ENCODE data around the gene DSN1. TPM values are rescaled to one million over a fixed set of nuclear protein-coding genes. Genes with fewer than 3 reads are reported as not detected.

Gene DSN1
- 8.0 and 9.7 TPM in 2 replicates for total RNA-seq

GRCh38 chr20:36773597-36774390, at the start of gene DSN1:
Gene DSN1 (minus strand): TSS chr20:36773763. CDS start chr20:36771458, 2,305 bp downstream.
- Histone ChIP-seq H3K27ac (ENCODE audit: low read depth, low read length) (peak within 1 kb of the TSS; percentile 91), H2AFZ (ENCODE audit: low read length) (peak within 1 kb of the TSS; percentile 97), H3K4me1 (ENCODE audit: insufficient read depth, low read length) (peaks cover 25% of the 10 kb centered on the region), H3K27me3 (ENCODE audit: insufficient read depth, low read length) (no peaks in the 10 kb centered on the region), H3K4me2 (ENCODE audit: insufficient read depth, low read length) (peak within 1 kb of the TSS; percentile 93), H3K79me2 (ENCODE audit: insufficient read depth, low read length) (peaks cover 17% of the 10 kb centered on the region), H4K20me1 (ENCODE audit: insufficient read depth, low read length) (no peaks in the 10 kb centered on the region), H3K9me3 (ENCODE audit: low read depth, low read length) (no peaks in the 10 kb centered on the region), H3K36me3 (ENCODE audit: insufficient read depth, low read length) (no peaks in the 10 kb centered on the region), H3K4me3 (ENCODE audit: insufficient read depth, low read length) (peak within 1 kb of the TSS; percentile 93)
- no peak for TF ChIP-seq CTCF (IDR thresholded peaks at IDR 0.05; ENCODE audit: extremely low read depth, low read depth, low read length)
- peak; percentile 98 for DNase-seq (ENCODE audit: insufficient read length, low spot score, missing footprints)

GRCh38 chr20:36823121-36823520, 49.6 kb upstream of the DSN1 start:
- Histone ChIP-seq H4K20me1 (ENCODE audit: insufficient read depth, low read length) (no peaks in the 10 kb centered on the region), H3K4me1 (ENCODE audit: insufficient read depth, low read length) (peaks cover 5% of the 10 kb centered on the region), H2AFZ (ENCODE audit: low read length) (no peak overlapping the region), H3K4me2 (ENCODE audit: insufficient read depth, low read length) (no peak overlapping the region), H3K27me3 (ENCODE audit: insufficient read depth, low read length) (no peaks in the 10 kb centered on the region), H3K36me3 (ENCODE audit: insufficient read depth, low read length) (peaks cover 56% of the 10 kb centered on the region), H3K79me2 (ENCODE audit: insufficient read depth, low read length) (peaks cover 26% of the 10 kb centered on the region), H3K9me3 (ENCODE audit: low read depth, low read length) (no peaks in the 10 kb centered on the region), H3K4me3 (ENCODE audit: insufficient read depth, low read length) (no peak overlapping the region), H3K27ac (ENCODE audit: low read depth, low read length) (no peak overlapping the region)
- TF ChIP-seq CTCF (IDR thresholded peaks at IDR 0.05; ENCODE audit: extremely low read depth, low read depth, low read length) = no peak
- DNase-seq (ENCODE audit: insufficient read length, low spot score, missing footprints) = peak; percentile 63

GRCh38 chr20:36821964-36822437, 48.4 kb upstream of the DSN1 start:
- H3K9me3 ChIP-seq (ENCODE audit: low read depth, low read length) = no peaks in the 10 kb centered on the region
- peaks cover 5% of the 10 kb centered on the region for H3K4me1 ChIP-seq (ENCODE audit: insufficient read depth, low read length)
- DNase-seq (ENCODE audit: insufficient read length, low spot score, missing footprints) = peak; percentile 34
- TF ChIP-seq CTCF (IDR thresholded peaks at IDR 0.05; ENCODE audit: extremely low read depth, low read depth, low read length) = no peak
- H3K27ac ChIP-seq (ENCODE audit: low read depth, low read length) = no peak overlapping the region
- no peak overlapping the region for H3K4me3 ChIP-seq (ENCODE audit: insufficient read depth, low read length)
- H3K27me3 ChIP-seq (ENCODE audit: insufficient read depth, low read length) = no peaks in the 10 kb centered on the region
- no peaks in the 10 kb centered on the region for H4K20me1 ChIP-seq (ENCODE audit: insufficient read depth, low read length)
- no peak overlapping the region for H2AFZ ChIP-seq (ENCODE audit: low read length)
- H3K79me2 ChIP-seq (ENCODE audit: insufficient read depth, low read length) = peaks cover 24% of the 10 kb centered on the region
- H3K36me3 ChIP-seq (ENCODE audit: insufficient read depth, low read length) = peaks cover 57% of the 10 kb centered on the region
- no peak overlapping the region for H3K4me2 ChIP-seq (ENCODE audit: insufficient read depth, low read length)

- no peaks in the 10 kb centered on the region for H3K27me3 ChIP-seq (ENCODE audit: insufficient read depth, low read length)
- H4K20me1 ChIP-seq (ENCODE audit: insufficient read depth, low read length) = no peaks in the 10 kb centered on the region
- H3K9me3 ChIP-seq (ENCODE audit: low read depth, low read length) = no peaks in the 10 kb centered on the region
- H3K4me2 ChIP-seq (ENCODE audit: insufficient read depth, low read length) = no peak overlapping the region
- DNase-seq (ENCODE audit: insufficient read length, low spot score, missing footprints) = peak; percentile 44
- H2AFZ ChIP-seq (ENCODE audit: low read length) = no peak overlapping the region
- H3K27ac ChIP-seq (ENCODE audit: low read depth, low read length) = no peak overlapping the region
- no peak for TF ChIP-seq CTCF (IDR thresholded peaks at IDR 0.05; ENCODE audit: extremely low read depth, low read depth, low read length)
- H3K36me3 ChIP-seq (ENCODE audit: insufficient read depth, low read length) = peaks cover 63% of the 10 kb centered on the region
- peaks cover 5% of the 10 kb centered on the region for H3K4me1 ChIP-seq (ENCODE audit: insufficient read depth, low read length)
- peaks cover 25% of the 10 kb centered on the region for H3K79me2 ChIP-seq (ENCODE audit: insufficient read depth, low read length)
- no peak overlapping the region for H3K4me3 ChIP-seq (ENCODE audit: insufficient read depth, low read length)
Observed at GRCh38 chr20:36820928-36821327, 47.4 kb upstream of the DSN1 start.
